IMR-90 (cell line): Measurements from ENCODE around the gene ACTMAP. TPM values are rescaled to one million over a fixed set of nuclear protein-coding genes. Genes with fewer than 3 reads are reported as not detected.

Experiments used
- ATAC-seq: fragments of 200-7000 bp; cut with Tn5 transposase; 2 replicates; pipeline ENCODE4 v1.9.1; 2020; ENCODE audit warnings: low read depth, mild to moderate bottlenecking, moderate library complexity
- BruUV-seq: library from RNA; stranded (reverse); fragments of 400-500 nt; replicated peaks from 2 replicates; lab custom pipeline; 2021; lab: Mats Ljungman, UMichigan
- CTCF ChIA-PET: fragments of 300-600 bp; formaldehyde crosslinking; extraction: SDS; loops from one replicate; lab custom pipeline; 2021; ENCODE audit warnings: antibody characterized with exemption; lab: Yijun Ruan, JAX
- POLR2A ChIA-PET: fragments of 300-600 bp; sonication (Branson Sonifier 250); formaldehyde crosslinking; loops from one replicate; lab custom pipeline; 2022; ENCODE audit warnings: antibody characterized with exemption; ENCODE audit not compliant: unreplicated experiment; lab: Charles Lee
- DNase-seq: peaks from one replicate; pipeline ENCODE4 v3.0.0; 2013
- H2AFZ ChIP-seq: replicated peaks from 2 replicates; pipeline ENCODE3; 2013; ENCODE audit warnings: low read length, mild to moderate bottlenecking; ENCODE audit not compliant: poor library complexity
- H2AK5ac ChIP-seq: 2 replicates; pipeline ENCODE4 v1.6.1; 2013; ENCODE audit warnings: low read depth, low read length, inconsistent platforms
- H2AK9ac ChIP-seq: replicated peaks from 2 replicates; pipeline ENCODE3; 2013; ENCODE audit warnings: mild to moderate bottlenecking, low read depth, low read length, moderate library complexity; ENCODE audit not compliant: poor library complexity
- H2BK120ac ChIP-seq: 2 replicates; pipeline ENCODE4 v1.6.1; 2013; ENCODE audit warnings: low read depth, low read length, inconsistent platforms
- H2BK15ac ChIP-seq: 3 replicates; pipeline ENCODE4 v1.6.1; 2013; ENCODE audit warnings: low read depth, low read length, inconsistent platforms
- H2BK20ac ChIP-seq: 2 replicates; pipeline ENCODE4 v1.6.1; 2013; ENCODE audit warnings: low read depth, mild to moderate bottlenecking, inconsistent platforms, low read length, moderate library complexity
- H2BK5ac ChIP-seq: 2 replicates; pipeline ENCODE4 v1.6.1; 2013; ENCODE audit warnings: mild to moderate bottlenecking, low read depth, low read length, inconsistent platforms; ENCODE audit not compliant: poor library complexity, severe bottlenecking
- H3K14ac ChIP-seq: replicated peaks from 2 replicates; pipeline ENCODE4 v1.6.1; 2013; ENCODE audit warnings: low read depth, low read length, inconsistent platforms
- H3K18ac ChIP-seq: 2 replicates; pipeline ENCODE4 v1.6.1; 2013; ENCODE audit warnings: low read depth, low read length, control low read depth
- H3K23ac ChIP-seq: 2 replicates; pipeline ENCODE4 v1.6.1; 2013; ENCODE audit warnings: low read depth, low read length, inconsistent platforms
- H3K27ac ChIP-seq: 2 replicates; pipeline ENCODE4 v1.5.1; 2013; ENCODE audit warnings: mild to moderate bottlenecking, control low read depth, low read length; ENCODE audit not compliant: insufficient read depth
- H3K27me3 ChIP-seq: 2 replicates; pipeline ENCODE4 v1.6.1; 2013; ENCODE audit warnings: low read length; ENCODE audit not compliant: control insufficient read depth, insufficient read depth
- H3K36me3 ChIP-seq: 2 replicates; pipeline ENCODE4 v1.6.1; 2013; ENCODE audit warnings: low read length, mixed read lengths; ENCODE audit not compliant: control insufficient read depth, insufficient read depth
- H3K4ac ChIP-seq: 2 replicates; pipeline ENCODE4 v1.6.1; 2013; ENCODE audit warnings: low read depth, low read length, inconsistent platforms
- H3K4me1 ChIP-seq: 2 replicates; pipeline ENCODE4 v1.6.1; 2013; ENCODE audit warnings: low read length, mixed read lengths; ENCODE audit not compliant: control insufficient read depth, insufficient read depth
- H3K4me2 ChIP-seq: 2 replicates; pipeline ENCODE4 v1.6.1; 2013; ENCODE audit warnings: low read depth, mild to moderate bottlenecking, control low read depth, low read length, moderate library complexity
- H3K4me3 ChIP-seq: 2 replicates; pipeline ENCODE4 v1.5.1; 2013; ENCODE audit warnings: low read depth, mild to moderate bottlenecking, control low read depth, low read length, moderate library complexity; ENCODE audit not compliant: insufficient read depth
- H3K56ac ChIP-seq: 2 replicates; pipeline ENCODE4 v1.6.1; 2013; ENCODE audit warnings: low read length, inconsistent platforms; ENCODE audit not compliant: insufficient read depth; ENCODE audit errors: extremely low read depth
- H3K79me1 ChIP-seq, 2 experiments: 2 replicates each; pipeline ENCODE4 v1.6.1; 2013; ENCODE audit warnings: low read length in 2 of 2, inconsistent platforms in 1 of 2, low read depth in 1 of 2
- H3K9ac ChIP-seq: 2 replicates; pipeline ENCODE4 v1.6.1; 2013; ENCODE audit warnings: low read depth, low read length, control low read depth
- H3K9me1 ChIP-seq: 2 replicates; pipeline ENCODE4 v1.6.1; 2013; ENCODE audit warnings: low read length, inconsistent platforms; ENCODE audit not compliant: insufficient read depth
- H3K9me3 ChIP-seq: 2 replicates; pipeline ENCODE4 v1.6.1; 2013; ENCODE audit warnings: low read length; ENCODE audit not compliant: control insufficient read depth, insufficient read depth
- H4K20me1 ChIP-seq: 2 replicates; pipeline ENCODE4 v1.6.1; 2013; ENCODE audit warnings: low read length, inconsistent platforms; ENCODE audit not compliant: insufficient read depth
- H4K5ac ChIP-seq: 2 replicates; pipeline ENCODE4 v1.6.1; 2013; ENCODE audit warnings: mild to moderate bottlenecking, low read depth, low read length, control low read depth
- H4K8ac ChIP-seq, 2 experiments: 2 replicates each; pipeline ENCODE4 v1.6.1; 2013; ENCODE audit warnings: low read depth in 2 of 2, low read length in 2 of 2, control low read depth in 1 of 2, inconsistent platforms in 1 of 2
- H4K91ac ChIP-seq: 2 replicates; pipeline ENCODE4 v1.6.1; 2013; ENCODE audit warnings: low read depth, low read length, inconsistent platforms; ENCODE audit not compliant: insufficient read depth
- BHLHE40 ChIP-seq: fragments of 150-350 bp; IDR thresholded peaks from 2 replicates; pipeline ENCODE4 v1.6.1; 2016; ENCODE audit warnings: mild to moderate bottlenecking, low read depth, low read length
- CEBPB ChIP-seq: IDR thresholded peaks from 2 replicates; pipeline ENCODE4 v1.6.1; 2012; ENCODE audit warnings: low read depth, low read length, improper control_type of control experiment
- CHD1 ChIP-seq: IDR thresholded peaks from 2 replicates; pipeline ENCODE4 v1.6.1; 2012; ENCODE audit warnings: low read depth, low read length, improper control_type of control experiment
- MAZ ChIP-seq: IDR thresholded peaks from 2 replicates; pipeline ENCODE4 v1.6.1; 2012; ENCODE audit warnings: low read depth, mild to moderate bottlenecking, low read length, improper control_type of control experiment, moderate library complexity, borderline replicate concordance
- NFE2L2 ChIP-seq: fragments of 150-350 bp; IDR thresholded peaks from 2 replicates; pipeline ENCODE4 v1.6.1; 2016; ENCODE audit warnings: low read depth, mild to moderate bottlenecking, low read length
- RCOR1 ChIP-seq: IDR thresholded peaks from 2 replicates; pipeline ENCODE4 v1.6.1; 2012; ENCODE audit warnings: mild to moderate bottlenecking, low read length, improper control_type of control experiment; ENCODE audit not compliant: insufficient replicate concordance
- WGBS, 2 experiments: methylation state at CpG; one replicate each; pipeline versions ENCODE4 v1.1.5 to v1.1.7; 2013; ENCODE audit warnings: missing lambda C conversion rate in 2 of 2; ENCODE audit not compliant: insufficient read length in 1 of 2; ENCODE audit errors: extremely low coverage in 2 of 2; 5-methylcytosine and 5-hydroxymethylcytosine counted together
- dilution Hi-C: fragments of 300-500 bp; cut with HindIII; formaldehyde crosslinking; loops from one replicate; pipeline ENCODE4 v1.14.3; 2018; ENCODE audit warnings: low sequenced_read_pairs; ENCODE audit not compliant: unreplicated experiment
- in situ Hi-C: fragments of 300-500 bp; cut with MboI; formaldehyde crosslinking; loops from 3 replicates; pipeline ENCODE4 v1.14.3; 2019; ENCODE audit warnings: low sequenced_read_pairs, inconsistent platforms, mixed read lengths
- intact Hi-C: fragments of 100-400 bp; cut with micrococcal nuclease; formaldehyde crosslinking; loops from 2 replicates; pipeline ENCODE4 v1.10.0; 2022
- polyA plus RNA-seq, 3 experiments: library from polyadenylated mRNA; depleted of rRNA; stranded (reverse); fragments of >200 nt; gene quantifications; 2 replicates each; pipeline ENCODE4 v1.2.3, GENCODE V29; 2012; ENCODE audit warnings: low replicate concordance in 1 of 3
- total RNA-seq: library from RNA; depleted of rRNA; stranded (reverse); fragments of >200 nt; gene quantifications from 2 replicates; pipeline ENCODE4 v1.2.3, GENCODE V29; 2012

The ACTMAP gene
- total and polyA plus RNA-seq, 2 of the 4 experiments (the other 2 are of a cell fraction): 0.54 to 5.4 TPM

DNA sequence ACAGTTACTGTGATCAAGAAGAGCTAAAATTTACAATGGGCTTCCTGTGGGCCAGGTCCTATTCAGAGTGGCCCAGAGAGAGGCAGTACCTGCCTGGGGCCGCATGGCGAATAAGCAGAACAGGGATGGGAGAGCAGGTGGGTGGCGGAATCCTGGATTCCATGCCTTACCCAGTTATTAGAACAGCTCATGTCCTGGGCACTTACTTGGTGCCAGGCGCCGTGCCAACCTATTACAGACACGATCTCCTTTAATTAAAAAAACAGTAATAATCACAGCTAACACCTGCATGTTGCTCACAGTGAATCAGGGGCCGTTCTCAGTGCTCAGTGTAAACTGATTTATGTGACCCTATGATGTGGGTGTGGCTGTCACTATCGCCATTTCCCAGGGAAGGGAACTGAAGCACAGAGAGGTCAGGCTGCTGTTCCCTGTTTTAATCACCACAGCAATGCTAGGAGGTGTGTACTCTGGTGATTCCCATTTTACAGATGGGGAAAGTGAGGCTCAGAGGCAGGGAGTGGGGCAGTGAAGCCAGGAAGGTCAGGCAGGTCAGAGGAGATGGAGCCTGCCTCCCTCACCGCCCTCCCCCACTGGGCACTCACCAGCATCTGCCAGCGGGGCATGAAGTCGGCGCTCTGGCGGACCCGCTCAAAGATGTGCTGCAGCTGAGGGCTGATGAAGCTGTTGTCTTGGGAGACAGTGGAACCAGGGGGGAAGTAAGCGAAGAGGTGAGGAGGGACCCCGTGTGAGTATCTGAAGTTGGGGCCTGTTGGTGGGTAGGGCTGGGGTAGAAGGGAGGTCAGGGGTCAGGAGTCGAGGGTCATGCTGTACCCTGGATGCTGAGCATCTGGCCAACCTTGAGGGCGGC lies 45.6 kb downstream of the ACTMAP start:
- Histone ChIP-seq H2AK9ac (no peak overlapping the region), H3K27me3 (no peaks in the 10 kb centered on the region), H3K27ac (no peak overlapping the region), H4K5ac (no peak overlapping the region), H4K8ac (no peak overlapping the region), H3K9me1 (peaks cover 5% of the 10 kb centered on the region; the same call in 1 of the 2 replicates), H3K4me3 (no peak overlapping the region), H2AFZ (no peak overlapping the region), H3K79me1 (0 out of 4 replicates have a peak, but pooled peaks cover 0 to 9% of the 10 kb centered on the region in 2 experiments), H3K23ac (no peak overlapping the region), H3K4me1 (no peaks in the 10 kb centered on the region), H3K9me3 (no peaks in the 10 kb centered on the region), H3K36me3 (peaks cover 63% of the 10 kb centered on the region), H2BK5ac (no peak overlapping the region), H2BK120ac (no peak overlapping the region), H3K56ac (no peak overlapping the region), H2AK5ac (no peak overlapping the region), H2BK20ac (no peak overlapping the region), H3K4me2 (no peak overlapping the region), H2BK15ac (no peak overlapping the region), H3K4ac (no peak overlapping the region), H3K9ac (no peak overlapping the region), H3K18ac (no peak overlapping the region), H4K20me1 (no peaks in the 10 kb centered on the region), H3K14ac (no peak overlapping the region), H4K91ac (no peak overlapping the region)
- in situ Hi-C loops: no loop called here
- TF ChIP-seq RCOR1: no peak
- TF ChIP-seq NFE2L2: no peak
- no peak for TF ChIP-seq CHD1
- no peak for TF ChIP-seq MAZ
- TF ChIP-seq BHLHE40: no peak
- no peak for TF ChIP-seq CEBPB
- WGBS, 2 experiments: 100% methylated on average over 5 of the region's 18 CpGs; no CpG with 5 or more reads in 1 of the 2 experiments
- dilution Hi-C loops: no loop called here
- intact Hi-C loops: no loop called here
- CTCF ChIA-PET: no interaction called here
- DNase-seq (no peak), ATAC-seq (no peak)
- BruUV-seq: no TSS peak
- POLR2A ChIA-PET: no interaction called here
